ENCODE measurements around the gene S100A11.

The S100A11 gene

GRCh38 chr1:151997284-151997570 lies 39.6 kb downstream of the S100A11 start:
- no peak for TF ChIP-seq FOXM1 (IDR thresholded peaks at IDR 0.05; ENCODE audit: borderline replicate concordance, low read depth)

GRCh38 chr1:151995774-151996173 lies 41.0 kb downstream of the S100A11 start:
- TF ChIP-seq REST (IDR thresholded peaks at IDR 0.05; ENCODE audit: low read depth), result no peak
- no peak for TF ChIP-seq CEBPB (IDR thresholded peaks at IDR 0.05)

- TF ChIP-seq FOXM1 (IDR thresholded peaks at IDR 0.05; ENCODE audit: borderline replicate concordance, low read depth) (no peak), TAF1 (IDR thresholded peaks at IDR 0.05; ENCODE audit: low read depth) (no peak), YY1 (IDR thresholded peaks at IDR 0.05; ENCODE audit: low read depth) (no peak), USF1 (IDR thresholded peaks at IDR 0.05) (no peak), ZBTB7A (IDR thresholded peaks at IDR 0.05; ENCODE audit: low read depth) (no peak), TCF12 (IDR thresholded peaks at IDR 0.05; ENCODE audit: low read depth) (no peak), NFIC (IDR thresholded peaks at IDR 0.05) (peak; percentile 41; the same call in 1 of the 2 replicates), MAX (IDR thresholded peaks at IDR 0.05) (no peak), RAD21 (IDR thresholded peaks at IDR 0.05; ENCODE audit: low read depth) (no peak), TEAD4 (IDR thresholded peaks at IDR 0.05) (0 out of 2 replicates have a peak, but pooled peaks have one; percentile 12), EP300 (IDR thresholded peaks at IDR 0.05; ENCODE audit: borderline replicate concordance) (no peak; the same call in 1 of the 2 replicates), CEBPB (IDR thresholded peaks at IDR 0.05) (no peak), REST (IDR thresholded peaks at IDR 0.05; ENCODE audit: low read depth) (peak; percentile 65), CREB1 (IDR thresholded peaks at IDR 0.05; ENCODE audit: low read depth) (no peak)
Observed at GRCh38 chr1:151994956-151995355, 41.8 kb downstream of the S100A11 start.

- TF ChIP-seq YY1 (IDR thresholded peaks at IDR 0.05; ENCODE audit: low read depth) (peak; percentile 49), USF1 (IDR thresholded peaks at IDR 0.05) (peak; percentile 46; the same call in 1 of the 2 replicates), TEAD4 (IDR thresholded peaks at IDR 0.05) (peak; percentile 79), TCF12 (IDR thresholded peaks at IDR 0.05; ENCODE audit: low read depth) (peak; percentile 81), MAX (IDR thresholded peaks at IDR 0.05) (peak; percentile 77), NFIC (IDR thresholded peaks at IDR 0.05) (peak; percentile 90), RAD21 (IDR thresholded peaks at IDR 0.05; ENCODE audit: low read depth) (peak; percentile 1; the same call in 1 of the 2 replicates), TAF1 (IDR thresholded peaks at IDR 0.05; ENCODE audit: low read depth) (peak; percentile 54; the same call in 1 of the 2 replicates), FOXM1 (IDR thresholded peaks at IDR 0.05; ENCODE audit: borderline replicate concordance, low read depth) (0 out of 2 replicates have a peak, but pooled peaks have one; percentile 61), EP300 (IDR thresholded peaks at IDR 0.05; ENCODE audit: borderline replicate concordance) (peak; percentile 82; the same call in 1 of the 2 replicates), CREB1 (IDR thresholded peaks at IDR 0.05; ENCODE audit: low read depth) (0 out of 2 replicates have a peak, but pooled peaks have one; percentile 24), REST (IDR thresholded peaks at IDR 0.05; ENCODE audit: low read depth) (no peak), EGR1 (IDR thresholded peaks at IDR 0.05) (no peak), ZBTB7A (IDR thresholded peaks at IDR 0.05; ENCODE audit: low read depth) (peak; percentile 85), CEBPB (IDR thresholded peaks at IDR 0.05) (no peak)
Observed at GRCh38 chr1:151993734-151994496, 42.9 kb downstream of the S100A11 start, which contains the start of gene S100A10. TSS of gene S100A10 (minus strand) at chr1:151993859. CDS start at chr1:151986230, 7,629 bp downstream.
